H1 (cell line): ENCODE measurements around the gene ZDHHC3.

Source experiments
- ATF3 ChIP-seq: IDR thresholded peaks from 2 replicates; pipeline ENCODE4 v1.6.1; 2011; ENCODE audit warnings: low read depth, mild to moderate bottlenecking, low read length; ENCODE audit not compliant: insufficient read depth
- CEBPB ChIP-seq: IDR thresholded peaks from 2 replicates; pipeline ENCODE4 v1.6.1; 2012; ENCODE audit warnings: low read depth, low read length
- MAFK ChIP-seq: IDR thresholded peaks from 2 replicates; pipeline ENCODE4 v1.6.1; 2012; ENCODE audit warnings: low read depth, mild to moderate bottlenecking, improper control_type of control experiment, low read length
- POLR2AphosphoS5 ChIP-seq: IDR thresholded peaks from 2 replicates; pipeline ENCODE4 v1.6.1; 2011; ENCODE audit warnings: low read depth, low read length
- RAD21 ChIP-seq, 2 experiments: IDR thresholded peaks in 1 of 2; conservative IDR thresholded peaks in 1 of 2; 2 replicates each; pipeline ENCODE4 v1.6.1; 2011; ENCODE audit warnings: low read depth in 2 of 2, low read length in 2 of 2, improper control_type of control experiment in 1 of 2, inconsistent platforms in 1 of 2, mild to moderate bottlenecking in 1 of 2, moderate library complexity in 1 of 2
- SP4 ChIP-seq: IDR thresholded peaks from 2 replicates; pipeline ENCODE4 v1.6.1; 2012; ENCODE audit warnings: low read length, inconsistent platforms
- TF ChIP-seq, protein P1 (sequence below), 3 experiments: IDR thresholded peaks; 1 replicate in 2 of 3; 2 replicates in 1 of 3; pipeline versions ENCODE4 v1.5.1 to v1.6.1; 2011; ENCODE audit warnings: low read length in 3 of 3, mild to moderate bottlenecking in 3 of 3, inconsistent platforms in 2 of 3, low read depth in 1 of 3, moderate library complexity in 1 of 3; ENCODE audit not compliant: insufficient read depth in 1 of 3; ENCODE audit errors: control extremely low read depth in 1 of 3

- TF ChIP-seq POLR2AphosphoS5 (no peak), MAFK (no peak), RAD21 (IDR thresholded peaks at IDR 0.05 in 1 of 2, conservative IDR thresholded peaks at IDR 0.05 in 1 of 2; ENCODE audit: low read depth in 2 of 2, low read length in 2 of 2) (no peak), CEBPB (no peak), SP4 (no peak), ATF3 (no peak)
- TF ChIP-seq, protein P1, sequence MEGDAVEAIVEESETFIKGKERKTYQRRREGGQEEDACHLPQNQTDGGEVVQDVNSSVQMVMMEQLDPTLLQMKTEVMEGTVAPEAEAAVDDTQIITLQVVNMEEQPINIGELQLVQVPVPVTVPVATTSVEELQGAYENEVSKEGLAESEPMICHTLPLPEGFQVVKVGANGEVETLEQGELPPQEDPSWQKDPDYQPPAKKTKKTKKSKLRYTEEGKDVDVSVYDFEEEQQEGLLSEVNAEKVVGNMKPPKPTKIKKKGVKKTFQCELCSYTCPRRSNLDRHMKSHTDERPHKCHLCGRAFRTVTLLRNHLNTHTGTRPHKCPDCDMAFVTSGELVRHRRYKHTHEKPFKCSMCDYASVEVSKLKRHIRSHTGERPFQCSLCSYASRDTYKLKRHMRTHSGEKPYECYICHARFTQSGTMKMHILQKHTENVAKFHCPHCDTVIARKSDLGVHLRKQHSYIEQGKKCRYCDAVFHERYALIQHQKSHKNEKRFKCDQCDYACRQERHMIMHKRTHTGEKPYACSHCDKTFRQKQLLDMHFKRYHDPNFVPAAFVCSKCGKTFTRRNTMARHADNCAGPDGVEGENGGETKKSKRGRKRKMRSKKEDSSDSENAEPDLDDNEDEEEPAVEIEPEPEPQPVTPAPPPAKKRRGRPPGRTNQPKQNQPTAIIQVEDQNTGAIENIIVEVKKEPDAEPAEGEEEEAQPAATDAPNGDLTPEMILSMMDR (IDR thresholded peaks at IDR 0.05; ENCODE audit: control extremely low read depth in 1 of 3, insufficient read depth in 1 of 3, low read depth in 1 of 3, low read length in 3 of 3) = no peak
Observed at GRCh38 chr3:45017821-45018220, 41.8 kb upstream of the ZDHHC3 start.
